Ovary (tissue), 9 donors: ENCODE data around the gene KCNMB1. TPM values are rescaled to one million over a fixed set of nuclear protein-coding genes. Genes with fewer than 3 reads are reported as not detected.

Experiments used
- DNase-seq, 5 donors: peaks; one replicate each; pipeline ENCODE4 v3.0.0-alpha.2; 2019 to 2020
- H3K27ac ChIP-seq, 2 donors: fragments of 200-600 bp; one replicate each; pipeline versions ENCODE4 v1.5.1 to v1.8.0; 2019 to 2022
- H3K27me3 ChIP-seq: fragments of 200-600 bp; one replicate; pipeline ENCODE4 v1.8.0; 2022
- H3K36me3 ChIP-seq: fragments of 200-600 bp; sonication (generic); one replicate; pipeline ENCODE4 v1.5.1; 2019
- H3K4me1 ChIP-seq: one replicate; pipeline ENCODE4 v1.8.1; 2013; ENCODE audit warnings: mild to moderate bottlenecking, moderate library complexity; ENCODE audit not compliant: insufficient read depth
- H3K4me3 ChIP-seq: fragments of 200-600 bp; sonication (generic); one replicate; pipeline ENCODE4 v1.5.1; 2017
- H3K9me3 ChIP-seq, 2 donors: fragments of 200-600 bp in 1 of 2; sonication (generic) in 1 of 2; one replicate each; pipeline versions ENCODE4 v1.5.1 to v1.8.1; 2013 to 2019; ENCODE audit warnings: mild to moderate bottlenecking in 1 of 2, moderate library complexity in 1 of 2
- CTCF ChIP-seq, 3 donors: fragments of 450-650 bp in 2 of 3; fragments of 200-600 bp in 1 of 3; IDR thresholded peaks; one replicate each; pipeline versions ENCODE4 v1.5.1 to v1.8.0; 2016 to 2022; ENCODE audit warnings: antibody characterized with exemption in 3 of 3, mild to moderate bottlenecking in 1 of 3
- EP300 ChIP-seq: sonication (generic); formaldehyde crosslinking; IDR thresholded peaks from one replicate; pipeline ENCODE4 v1.6.1; 2017; ENCODE audit warnings: antibody characterized with exemption
- POLR2A ChIP-seq: fragments of 450-650 bp; IDR thresholded peaks from one replicate; pipeline ENCODE4 v1.6.1; 2017; ENCODE audit warnings: antibody characterized with exemption, mild to moderate bottlenecking, moderate library complexity
- WGBS, 3 donors: extraction: QIAGEN DNeasy Blood & Tissue Kit in 1 of 3; methylation state at CpG; one replicate each; pipeline versions ENCODE4 v1.1.5 to v1.1.7; 2013 to 2017; 5-methylcytosine and 5-hydroxymethylcytosine counted together
- intact Hi-C, 4 donors: fragments of 100-400 bp; cut with DNase I; formaldehyde crosslinking; loops; one replicate each; pipeline versions ENCODE4 v1.11.0 to v1.15.1; 2022 to 2023
- polyA plus RNA-seq, 2 donors: library from polyadenylated mRNA; stranded (reverse); fragments of 200-250 nt in 1 of 2; fragments of 350-450 nt in 1 of 2; fragmentation: Illumina TruSeq in 1 of 2; extraction: RNeasy Lipid Tissue Mini Kit (QIAGEN cat#74804) in 1 of 2; gene quantifications; one replicate each; pipeline ENCODE4 v1.2.3, GENCODE V29; 2013 to 2014
- total RNA-seq, 7 donors: library from RNA; depleted of rRNA in 2 of 7; stranded (reverse); fragments of >200 nt in 2 of 7; fragmentation: NEBNext Ultra II Directional in 3 of 7; extraction: Animal tissue kit (Norgen Biotek cat#: 25700) in 3 of 7; gene quantifications; one replicate each; pipeline versions ENCODE4 v1.1.0 to v1.2.4, GENCODE V29; 2016 to 2023
- donor health status: DM: no; HTN: no; CAD: no; lungs with moderate emphysema.
- donor health status: DM: no; HTN: no; CAD: no.
- donor health status: Bipolar disorder and iron deficiency.
- donor health status: DM: yes; HTN: yes; CAD: no.
- donor health status: DM: no; HTN: no; CAD: no.
- donor health status: DM: yes; HTN: yes; CAD: no.

The KCNMB1 gene
- total and polyA plus RNA-seq, 9 donors, result 0.24 to 13.6 (median 2.7) TPM

- intact Hi-C loops, result no loop called here
- Histone ChIP-seq H3K9me3 (no peaks in the 10 kb centered on the region), H3K4me1 (peaks cover 4% of the 10 kb centered on the region), H3K27me3 (no peaks in the 10 kb centered on the region), H3K36me3 (no peaks in the 10 kb centered on the region), H3K27ac (no peak overlapping the region), H3K4me3 (no peak overlapping the region)
- 90 to 100% (median 90%) methylated on average over 1 of the region's 1 CpG for WGBS, 3 donors
- DNase-seq, result no peak
- TF ChIP-seq EP300 (no peak), POLR2A (no peak), CTCF (IDR thresholded peaks at IDR 0.05) (no peak)
These were observed 25.5 kb downstream of the KCNMB1 start for GRCh38 chr5:170363671-170364070.

- H3K27ac ChIP-seq, result no peak overlapping the region
- WGBS, 3 donors, result 41 to 63% (median 60%) methylated on average over 6 of the region's 6 CpGs
- intact Hi-C loops, result no loop called here
- H3K27me3 ChIP-seq, result no peaks in the 10 kb centered on the region
- TF ChIP-seq CTCF (IDR thresholded peaks at IDR 0.05) (no peak), POLR2A (no peak), EP300 (no peak)
- no peak overlapping the region for H3K4me3 ChIP-seq
- no peak for DNase-seq
- H3K9me3 ChIP-seq, result no peaks in the 10 kb centered on the region
- no peaks in the 10 kb centered on the region for H3K36me3 ChIP-seq
- peaks cover 9% of the 10 kb centered on the region for H3K4me1 ChIP-seq
These were observed 26.5 kb downstream of the KCNMB1 start for GRCh38 chr5:170362656-170363055.

- Histone ChIP-seq H3K27me3 (no peaks in the 10 kb centered on the region), H3K9me3 (no peaks in the 10 kb centered on the region), H3K27ac (peak overlapping the region in 1 of 2 donors; percentile 47), H3K4me1 (peaks cover 9% of the 10 kb centered on the region), H3K4me3 (no peak overlapping the region), H3K36me3 (no peaks in the 10 kb centered on the region)
- peak in 1 of 5 donors; percentile 49 for DNase-seq
- 22 to 41% (median 34%) methylated on average over 7 of the region's 7 CpGs for WGBS, 3 donors
- intact Hi-C loops, result no loop called here
- TF ChIP-seq POLR2A (no peak), CTCF (IDR thresholded peaks at IDR 0.05) (no peak)
These were observed 27.1 kb downstream of the KCNMB1 start for GRCh38 chr5:170362102-170362501.

GRCh38 chr5:170361616-170362015 lies 27.6 kb downstream of the KCNMB1 start:
- Histone ChIP-seq H3K9me3 (no peaks in the 10 kb centered on the region), H3K4me1 (peaks cover 9% of the 10 kb centered on the region), H3K4me3 (no peak overlapping the region), H3K36me3 (no peaks in the 10 kb centered on the region), H3K27me3 (no peaks in the 10 kb centered on the region), H3K27ac (peak overlapping the region in 1 of 2 donors; percentile 47)
- intact Hi-C loops, result no loop called here
- no peak for DNase-seq
- TF ChIP-seq CTCF (IDR thresholded peaks at IDR 0.05) (no peak), POLR2A (no peak)
- 70 to 73% (median 72%) methylated on average over 5 of the region's 5 CpGs for WGBS, 3 donors

DNA sequence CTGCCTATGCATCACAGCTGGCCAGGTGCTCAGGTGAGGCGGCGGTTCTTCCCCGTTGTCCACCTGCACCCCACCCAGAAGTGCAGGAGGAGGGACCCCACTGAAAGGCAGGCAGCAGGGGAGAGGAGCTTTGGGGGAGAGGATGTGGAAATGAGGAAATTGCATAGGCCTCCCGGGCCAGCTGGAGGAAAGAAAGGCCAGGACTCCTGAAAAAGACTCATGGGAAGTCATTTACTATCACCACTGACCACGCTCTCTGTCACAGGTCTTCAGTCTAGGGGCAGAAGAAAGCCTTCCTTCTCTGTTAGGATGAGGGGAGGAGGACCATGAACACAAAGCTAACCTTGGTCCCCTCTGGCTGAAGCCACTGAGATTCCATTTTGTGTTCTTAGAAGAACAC lies 28.1 kb downstream of the KCNMB1 start:
- intact Hi-C loops, result no loop called here
- Histone ChIP-seq H3K4me3 (no peak overlapping the region), H3K27me3 (no peaks in the 10 kb centered on the region), H3K36me3 (no peaks in the 10 kb centered on the region), H3K27ac (no peak overlapping the region), H3K9me3 (no peaks in the 10 kb centered on the region), H3K4me1 (peaks cover 9% of the 10 kb centered on the region)
- no peak for DNase-seq
- TF ChIP-seq CTCF (IDR thresholded peaks at IDR 0.05) (no peak), POLR2A (no peak), EP300 (no peak)
- WGBS, 3 donors, result 74 to 95% (median 90%) methylated on average over 5 of the region's 5 CpGs
